ES-I3 (cell line): Measurements from ENCODE around the gene GPR137.
"Not testable (repeated sequence)": the region's sequence is repeated elsewhere in the genome, so short reads cannot be mapped to it uniquely, and the experiment has no call there.

Source experiments
- H3K36me3 ChIP-seq: 2 replicates; pipeline ENCODE4 v1.6.1; 2013; ENCODE audit warnings: mild to moderate bottlenecking, low read length, control low read depth, moderate library complexity; ENCODE audit not compliant: insufficient read depth
- H3K4me1 ChIP-seq: 2 replicates; pipeline ENCODE4 v1.6.1; 2013; ENCODE audit warnings: mild to moderate bottlenecking, control low read depth, low read length; ENCODE audit not compliant: insufficient read depth
- H3K9ac ChIP-seq: 2 replicates; pipeline ENCODE4 v1.6.1; 2013; ENCODE audit warnings: low read depth, mild to moderate bottlenecking, low read length, moderate library complexity
- H3K9me3 ChIP-seq: 2 replicates; pipeline ENCODE4 v1.6.1; 2013; ENCODE audit warnings: mild to moderate bottlenecking, low read length, moderate library complexity; ENCODE audit not compliant: control insufficient read depth, insufficient read depth

The GPR137 gene

DNA sequence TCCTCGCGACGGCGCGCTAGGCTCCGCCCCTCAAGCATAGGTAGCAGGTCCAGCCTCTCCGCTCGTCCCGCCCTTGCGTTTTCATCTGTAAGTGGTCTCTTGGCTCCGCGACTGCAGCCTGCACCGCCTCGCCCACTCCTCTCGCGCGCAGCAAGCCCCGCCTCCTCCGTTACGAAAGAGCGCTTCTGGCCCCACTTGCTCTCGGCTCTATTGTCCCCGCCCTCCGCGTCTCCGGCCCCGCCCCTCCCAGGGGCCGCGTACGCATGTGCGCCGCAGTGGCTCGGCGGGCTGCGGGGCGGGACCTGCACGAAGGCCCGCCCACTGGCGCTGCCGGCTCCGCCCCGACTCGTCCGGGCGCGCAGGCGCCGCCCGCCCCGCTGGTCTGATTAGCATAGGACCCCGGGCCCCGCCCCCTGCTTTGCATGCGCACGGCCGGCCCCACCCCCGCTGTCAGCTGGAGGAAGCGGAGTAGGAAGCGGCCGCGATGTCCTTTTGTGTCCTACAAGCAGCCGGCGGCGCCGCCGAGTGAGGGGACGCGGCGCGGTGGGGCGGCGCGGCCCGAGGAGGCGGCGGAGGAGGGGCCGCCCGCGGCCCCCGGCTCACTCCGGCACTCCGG lies 19.5 kb downstream of the GPR137 start, which contains the start of gene ESRRA:
ESRRA (plus strand) TSS at position 450 of the 616 bp plus-strand sequence. CDS start 1,656 bp downstream, outside the sequence.
- Histone ChIP-seq H3K9me3 (no peaks in the 10 kb centered on the region), H3K36me3 (no peaks in the 10 kb centered on the region), H3K4me1 (peaks cover 5% of the 10 kb centered on the region; the same call in 1 of the 2 replicates), H3K9ac (peak within 1 kb of the TSS; percentile 83)

DNA sequence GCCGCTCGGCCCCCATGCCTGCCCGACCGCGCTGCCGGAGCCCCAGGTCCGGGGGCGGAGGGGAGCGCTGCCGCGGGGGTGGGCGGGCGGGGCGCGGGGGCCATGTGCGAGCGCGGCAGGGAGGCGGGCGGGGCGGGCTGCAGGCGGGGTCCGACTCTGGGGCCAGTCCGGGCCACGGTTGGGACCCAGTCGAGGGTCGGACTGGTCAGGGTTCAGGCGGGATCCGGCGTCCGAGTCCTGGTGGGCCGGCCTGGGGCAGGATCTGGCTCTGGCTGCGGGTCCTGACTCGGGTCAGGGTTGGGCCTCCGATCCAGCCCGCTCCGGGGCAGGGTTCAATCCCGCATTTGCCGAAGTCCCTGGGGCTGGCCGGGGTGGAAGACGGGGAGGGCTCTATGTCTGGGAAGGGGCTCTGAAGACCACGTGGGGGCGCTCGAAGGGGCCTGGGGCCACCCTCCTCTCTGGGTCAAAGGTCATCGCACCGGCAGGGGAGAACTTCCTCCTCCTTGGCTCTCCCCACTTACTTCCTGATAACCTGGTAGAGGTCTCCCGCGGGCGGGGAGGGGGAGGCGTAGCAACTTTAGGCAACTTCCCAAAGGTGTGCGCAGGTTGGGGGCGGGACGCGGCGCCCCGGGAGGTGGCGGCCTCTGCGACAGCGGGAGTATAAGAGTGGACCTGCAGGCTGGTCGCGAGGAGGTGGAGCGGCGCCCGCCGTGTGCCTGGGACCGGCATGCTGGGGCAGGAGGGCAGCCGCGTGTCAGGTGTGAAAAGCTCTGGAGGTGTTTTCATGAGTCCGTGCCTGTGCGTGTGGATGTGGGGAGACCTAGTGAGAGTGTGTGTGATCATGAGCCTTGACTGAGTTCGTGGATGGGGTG lies 20.3 kb downstream of the GPR137 start:
- Histone ChIP-seq H3K9me3 (no peaks in the 10 kb centered on the region), H3K36me3 (no peaks in the 10 kb centered on the region)

GRCh38 chr11:64306563-64306875 lies 20.9 kb downstream of the GPR137 start:
- Histone ChIP-seq H3K4me1 (peaks cover 5% of the 10 kb centered on the region; the same call in 1 of the 2 replicates), H3K36me3 (no peaks in the 10 kb centered on the region), H3K9me3 (no peaks in the 10 kb centered on the region), H3K9ac (peak overlapping the region; percentile 68)

More for the DNA sequence above, 20.3 kb downstream of the GPR137 start:
- peak overlapping the region; percentile 68 for H3K9ac ChIP-seq
- H3K4me1 ChIP-seq: peaks cover 5% of the 10 kb centered on the region; the same call in 1 of the 2 replicates

DNA sequence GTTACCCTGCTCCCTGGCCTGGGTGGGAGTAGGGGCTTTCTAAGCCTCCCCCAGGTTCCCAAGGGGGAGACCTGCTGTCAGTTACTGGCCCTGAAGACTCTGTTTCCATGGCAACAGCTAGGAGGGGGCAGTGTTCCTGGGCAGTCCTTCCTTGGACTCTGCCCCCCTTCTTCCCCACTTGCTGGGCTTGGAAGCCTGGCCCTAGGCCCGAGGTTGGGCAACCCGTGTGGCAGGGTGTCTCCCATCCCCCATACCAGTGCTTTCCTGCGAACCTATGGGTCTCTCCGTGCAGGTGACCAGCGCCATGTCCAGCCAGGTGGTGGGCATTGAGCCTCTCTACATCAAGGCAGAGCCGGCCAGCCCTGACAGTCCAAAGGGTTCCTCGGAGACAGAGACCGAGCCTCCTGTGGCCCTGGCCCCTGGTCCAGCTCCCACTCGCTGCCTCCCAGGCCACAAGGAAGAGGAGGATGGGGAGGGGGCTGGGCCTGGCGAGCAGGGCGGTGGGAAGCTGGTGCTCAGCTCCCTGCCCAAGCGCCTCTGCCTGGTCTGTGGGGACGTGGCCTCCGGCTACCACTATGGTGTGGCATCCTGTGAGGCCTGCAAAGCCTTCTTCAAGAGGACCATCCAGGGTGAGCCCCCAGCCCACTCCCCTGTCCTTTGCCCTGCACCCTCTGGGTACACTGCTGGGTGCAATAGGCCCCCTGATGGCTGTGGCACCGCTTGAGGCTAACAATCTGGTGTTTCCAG lies 21.4 kb downstream of the GPR137 start:
- H3K9ac ChIP-seq: peak overlapping the region; percentile 68; the same call in 1 of the 2 replicates
- H3K36me3 ChIP-seq: no peaks in the 10 kb centered on the region
- no peaks in the 10 kb centered on the region for H3K9me3 ChIP-seq
- H3K4me1 ChIP-seq: peaks cover 5% of the 10 kb centered on the region; the same call in 1 of the 2 replicates

GRCh38 chr11:64307795-64308194 lies 22.1 kb downstream of the GPR137 start:
- H3K36me3 ChIP-seq, H3K9ac ChIP-seq, H3K9me3 ChIP-seq, H3K4me1 ChIP-seq: not testable (repeated sequence)

GRCh38 chr11:64312947-64313346 lies 27.3 kb downstream of the GPR137 start:
- no peaks in the 10 kb centered on the region for H3K9me3 ChIP-seq
- H3K9ac ChIP-seq: no peak overlapping the region
- H3K36me3 ChIP-seq: no peaks in the 10 kb centered on the region
- H3K4me1 ChIP-seq: no peaks in the 10 kb centered on the region

GRCh38 chr11:64313491-64314145 lies 28.0 kb downstream of the GPR137 start:
- no peaks in the 10 kb centered on the region for H3K4me1 ChIP-seq
- H3K9me3 ChIP-seq: no peaks in the 10 kb centered on the region
- H3K9ac ChIP-seq: no peak overlapping the region
- no peaks in the 10 kb centered on the region for H3K36me3 ChIP-seq

DNA sequence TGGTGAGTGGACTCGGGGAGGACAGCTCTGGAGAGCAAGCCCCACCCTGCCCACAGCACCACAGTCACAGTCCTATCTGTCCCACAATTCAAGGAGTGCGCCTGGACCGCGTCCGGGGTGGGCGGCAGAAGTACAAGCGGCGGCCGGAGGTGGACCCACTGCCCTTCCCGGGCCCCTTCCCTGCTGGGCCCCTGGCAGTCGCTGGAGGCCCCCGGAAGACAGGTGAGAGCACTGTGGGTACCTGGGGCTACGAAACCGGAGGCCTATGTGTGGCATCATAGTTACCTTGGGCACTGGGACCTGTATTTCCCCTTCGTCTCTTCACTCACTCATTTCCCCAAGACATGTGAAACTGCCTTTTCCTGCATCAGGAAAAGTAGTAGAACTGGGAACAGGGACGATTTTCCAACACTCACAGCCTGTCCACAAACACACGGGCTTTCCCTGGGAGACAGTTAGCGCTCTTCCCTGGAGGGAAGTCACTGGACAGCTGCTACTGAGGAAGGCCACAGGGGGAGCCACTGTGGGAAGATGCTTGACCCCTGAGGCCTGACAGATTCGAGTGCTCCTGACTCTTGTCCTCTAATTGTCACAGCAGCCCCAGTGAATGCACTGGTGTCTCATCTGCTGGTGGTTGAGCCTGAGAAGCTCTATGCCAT lies 28.6 kb downstream of the GPR137 start:
- H3K9me3 ChIP-seq: no peaks in the 10 kb centered on the region

GRCh38 chr11:64314805-64315561 lies 29.3 kb downstream of the GPR137 start:
- no peaks in the 10 kb centered on the region for H3K36me3 ChIP-seq
- no peaks in the 10 kb centered on the region for H3K9me3 ChIP-seq
- no peak overlapping the region for H3K9ac ChIP-seq
- H3K4me1 ChIP-seq: no peaks in the 10 kb centered on the region

More for the DNA sequence above, 28.6 kb downstream of the GPR137 start:
- Histone ChIP-seq H3K9ac (no peak overlapping the region), H3K36me3 (no peaks in the 10 kb centered on the region), H3K4me1 (no peaks in the 10 kb centered on the region)

DNA sequence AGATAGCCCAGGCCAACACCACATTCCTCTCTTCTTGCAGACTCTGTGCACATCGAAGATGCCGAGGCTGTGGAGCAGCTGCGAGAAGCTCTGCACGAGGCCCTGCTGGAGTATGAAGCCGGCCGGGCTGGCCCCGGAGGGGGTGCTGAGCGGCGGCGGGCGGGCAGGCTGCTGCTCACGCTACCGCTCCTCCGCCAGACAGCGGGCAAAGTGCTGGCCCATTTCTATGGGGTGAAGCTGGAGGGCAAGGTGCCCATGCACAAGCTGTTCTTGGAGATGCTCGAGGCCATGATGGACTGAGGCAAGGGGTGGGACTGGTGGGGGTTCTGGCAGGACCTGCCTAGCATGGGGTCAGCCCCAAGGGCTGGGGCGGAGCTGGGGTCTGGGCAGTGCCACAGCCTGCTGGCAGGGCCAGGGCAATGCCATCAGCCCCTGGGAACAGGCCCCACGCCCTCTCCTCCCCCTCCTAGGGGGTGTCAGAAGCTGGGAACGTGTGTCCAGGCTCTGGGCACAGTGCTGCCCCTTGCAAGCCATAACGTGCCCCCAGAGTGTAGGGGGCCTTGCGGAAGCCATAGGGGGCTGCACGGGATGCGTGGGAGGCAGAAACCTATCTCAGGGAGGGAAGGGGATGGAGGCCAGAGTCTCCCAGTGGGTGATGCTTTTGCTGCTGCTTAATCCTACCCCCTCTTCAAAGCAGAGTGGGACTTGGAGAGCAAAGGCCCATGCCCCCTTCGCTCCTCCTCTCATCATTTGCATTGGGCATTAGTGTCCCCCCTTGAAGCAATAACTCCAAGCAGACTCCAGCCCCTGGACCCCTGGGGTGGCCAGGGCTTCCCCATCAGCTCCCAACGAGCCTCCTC lies 30.2 kb downstream of the GPR137 start:
- H3K9me3 ChIP-seq, H3K36me3 ChIP-seq, H3K4me1 ChIP-seq, H3K9ac ChIP-seq: not testable (repeated sequence)

DNA sequence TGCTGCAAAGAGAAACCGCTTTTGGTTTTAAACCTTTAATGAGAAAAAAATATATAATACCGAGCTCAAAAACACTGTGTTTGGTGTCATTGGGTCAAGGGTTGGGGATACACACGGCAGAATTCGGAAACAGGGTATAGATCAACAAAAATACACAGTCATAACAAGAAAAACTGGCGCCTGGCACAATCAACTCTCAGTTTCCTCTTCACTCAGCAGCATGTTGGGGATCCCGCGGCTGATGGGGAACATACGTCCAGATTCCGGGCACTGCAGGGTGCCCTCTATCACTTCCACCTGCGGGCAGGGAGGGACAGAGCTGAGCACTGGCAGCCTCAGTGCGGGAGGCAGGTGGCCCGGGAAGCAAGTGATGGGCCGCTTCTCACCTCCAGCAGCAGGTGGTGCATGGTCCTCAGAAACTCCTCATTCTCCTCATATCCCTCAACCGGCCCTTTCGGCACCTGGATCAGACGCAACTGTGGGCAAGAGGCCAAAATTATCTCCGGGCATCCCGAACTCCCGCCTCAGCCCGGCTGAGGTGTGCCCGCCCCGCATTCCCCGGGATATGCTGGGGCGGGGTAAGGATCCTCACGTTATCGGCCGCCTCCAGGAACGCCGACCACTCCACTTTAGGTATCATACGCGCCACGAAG lies 31.1 kb downstream of the GPR137 start:
- Histone ChIP-seq H3K4me1 (no peaks in the 10 kb centered on the region), H3K36me3 (no peaks in the 10 kb centered on the region), H3K9me3 (no peaks in the 10 kb centered on the region), H3K9ac (peak overlapping the region; percentile 81)

GRCh38 chr11:64317325-64317960 lies 31.8 kb downstream of the GPR137 start, which contains the start of gene TRMT112:
Gene TRMT112 (minus strand): TSS chr11:64317559. CDS start chr11:64317526, 33 bp downstream.
- Histone ChIP-seq H3K36me3 (peaks cover 4% of the 10 kb centered on the region; the same call in 1 of the 2 replicates), H3K4me1 (peaks cover 1% of the 10 kb centered on the region; the same call in 1 of the 2 replicates), H3K9ac (peak within 1 kb of the TSS; percentile 81), H3K9me3 (no peaks in the 10 kb centered on the region)
